GM18520 (cell line): ENCODE data around the gene RNASEL.
"Not testable (repeated sequence)": the region's sequence is repeated elsewhere in the genome, so short reads cannot be mapped to it uniquely, and the experiment has no call there.

Experiments
- ATAC-seq: cut with Tn5 transposase; IDR thresholded peaks from one replicate; pipeline ENCODE4 v1.9.1; 2021; ENCODE audit not compliant: unreplicated experiment

Gene RNASEL, protein sequence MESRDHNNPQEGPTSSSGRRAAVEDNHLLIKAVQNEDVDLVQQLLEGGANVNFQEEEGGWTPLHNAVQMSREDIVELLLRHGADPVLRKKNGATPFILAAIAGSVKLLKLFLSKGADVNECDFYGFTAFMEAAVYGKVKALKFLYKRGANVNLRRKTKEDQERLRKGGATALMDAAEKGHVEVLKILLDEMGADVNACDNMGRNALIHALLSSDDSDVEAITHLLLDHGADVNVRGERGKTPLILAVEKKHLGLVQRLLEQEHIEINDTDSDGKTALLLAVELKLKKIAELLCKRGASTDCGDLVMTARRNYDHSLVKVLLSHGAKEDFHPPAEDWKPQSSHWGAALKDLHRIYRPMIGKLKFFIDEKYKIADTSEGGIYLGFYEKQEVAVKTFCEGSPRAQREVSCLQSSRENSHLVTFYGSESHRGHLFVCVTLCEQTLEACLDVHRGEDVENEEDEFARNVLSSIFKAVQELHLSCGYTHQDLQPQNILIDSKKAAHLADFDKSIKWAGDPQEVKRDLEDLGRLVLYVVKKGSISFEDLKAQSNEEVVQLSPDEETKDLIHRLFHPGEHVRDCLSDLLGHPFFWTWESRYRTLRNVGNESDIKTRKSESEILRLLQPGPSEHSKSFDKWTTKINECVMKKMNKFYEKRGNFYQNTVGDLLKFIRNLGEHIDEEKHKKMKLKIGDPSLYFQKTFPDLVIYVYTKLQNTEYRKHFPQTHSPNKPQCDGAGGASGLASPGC

DNA sequence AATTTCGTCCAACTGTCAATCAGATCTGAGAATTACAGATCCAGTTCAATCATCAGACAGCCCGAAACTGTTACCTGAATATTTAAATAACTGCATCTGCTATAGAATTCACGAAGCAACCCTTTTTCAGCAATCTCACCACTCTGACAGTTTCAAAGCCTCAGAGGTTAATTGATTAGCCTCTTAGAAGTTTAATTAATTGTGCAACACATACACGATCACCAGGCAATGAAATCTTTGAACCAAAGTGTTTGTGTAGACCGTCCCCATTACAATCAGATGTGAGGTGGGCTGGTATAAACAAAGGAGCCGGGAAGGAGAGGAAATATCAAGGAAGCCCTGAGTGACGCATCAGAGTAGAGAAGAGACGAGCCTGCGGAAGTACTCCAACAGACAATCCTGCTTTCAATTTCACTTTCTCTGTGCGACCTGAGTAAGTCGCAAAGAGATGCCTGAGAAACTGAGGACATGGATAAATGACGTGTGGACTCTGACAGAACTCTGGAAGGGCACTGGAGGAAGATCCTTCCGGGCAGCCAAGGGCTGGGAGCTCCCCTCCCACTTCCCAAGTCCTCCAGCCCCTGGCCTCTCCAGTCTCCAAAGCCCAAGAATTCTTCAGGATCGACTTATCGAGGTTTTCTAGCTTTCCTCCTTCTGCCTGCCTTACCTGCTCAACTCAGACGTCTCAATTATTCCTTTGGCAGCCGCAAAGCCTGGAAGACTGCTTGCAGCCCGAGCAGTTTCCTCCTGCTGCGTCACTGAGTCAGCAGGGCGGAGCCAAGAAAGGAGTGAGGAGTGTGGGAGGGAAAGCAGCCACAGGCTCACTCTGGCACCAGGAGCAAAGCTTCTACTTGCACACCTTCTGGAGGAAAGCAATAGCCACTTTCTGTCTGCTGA, at the start of gene RNASEL:
Gene RNASEL (minus strand): TSS at position 757 of the 897 bp plus-strand sequence. CDS start 2,450 bp downstream, outside the sequence.
- ATAC-seq = peak; percentile 67

DNA sequence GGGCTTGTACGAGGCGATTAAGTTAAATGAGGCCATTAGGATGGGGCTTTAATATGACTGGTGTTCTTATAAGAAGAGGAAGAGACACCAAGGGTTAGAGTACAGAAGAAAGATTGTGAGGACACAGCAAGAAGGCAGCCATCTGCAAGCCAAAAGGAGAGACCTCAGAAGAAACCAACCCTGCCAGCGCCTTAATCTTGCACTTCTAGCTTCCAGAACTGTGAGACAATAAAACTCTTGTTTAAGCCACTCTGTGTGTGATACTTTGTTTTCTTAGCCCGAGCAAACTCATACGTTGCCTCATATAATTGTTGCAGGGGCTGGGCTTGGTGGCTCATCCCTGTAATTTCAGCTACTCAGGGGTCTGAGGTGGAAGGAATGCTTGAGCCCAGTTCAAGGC, 48.7 kb upstream of the RNASEL start:
- no peak for ATAC-seq

DNA sequence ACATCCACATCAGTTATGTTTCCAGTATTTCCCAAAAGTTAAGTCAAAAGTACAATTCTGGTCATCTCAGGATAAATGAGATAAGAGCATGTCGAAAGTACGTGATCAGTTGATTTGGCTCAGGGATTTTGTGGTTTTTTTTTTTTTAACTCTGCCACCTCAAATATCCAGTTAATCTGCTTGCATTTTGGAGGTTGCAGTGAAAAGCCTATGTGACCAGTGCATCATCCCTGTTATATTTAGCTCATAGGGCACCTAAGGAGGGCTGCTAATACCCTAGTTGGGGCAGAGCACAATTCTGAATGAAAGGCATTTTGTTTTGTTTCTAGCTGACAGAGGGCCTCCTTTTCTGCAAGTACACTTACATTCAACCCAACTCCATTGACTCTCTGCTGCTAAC, 46.8 kb upstream of the RNASEL start:
- ATAC-seq = no peak

DNA sequence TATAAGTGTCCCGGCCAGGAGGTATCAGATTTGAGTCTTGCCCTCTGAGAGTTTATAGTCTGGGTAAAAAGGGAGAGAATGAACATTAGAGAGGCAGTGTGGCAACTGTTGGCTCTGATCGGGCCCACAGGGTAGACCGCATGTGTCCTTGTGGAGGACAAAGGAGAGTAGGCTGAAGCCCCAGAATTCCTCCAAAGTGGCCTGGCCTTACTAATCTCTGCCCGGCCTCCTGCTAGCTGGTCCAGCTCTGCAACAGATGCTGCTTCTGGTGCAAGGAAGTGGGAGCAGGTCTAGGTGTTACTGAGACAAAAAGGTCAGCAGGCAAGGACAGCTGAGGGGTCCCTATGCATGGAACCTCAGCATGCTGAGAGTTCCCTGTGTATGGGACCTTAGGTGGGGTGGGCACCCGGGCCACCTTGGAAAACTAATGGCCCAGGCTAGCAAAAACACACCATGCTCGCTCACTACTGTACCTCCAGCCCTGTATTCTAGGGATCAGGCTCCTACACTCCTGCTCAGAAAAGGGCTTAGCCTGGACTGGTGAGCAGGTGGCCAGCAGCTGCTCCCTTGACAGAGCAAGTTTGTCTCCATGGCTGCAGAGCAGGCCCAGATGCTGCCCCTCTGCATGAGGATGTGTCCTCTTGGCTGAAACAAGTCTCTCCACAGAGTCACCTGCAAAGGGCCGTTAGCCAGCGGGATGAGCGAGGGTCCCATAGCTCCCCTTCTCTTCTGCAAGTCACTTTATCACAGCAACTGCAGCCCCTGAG, 45.4 kb upstream of the RNASEL start:
- ATAC-seq = no peak

DNA sequence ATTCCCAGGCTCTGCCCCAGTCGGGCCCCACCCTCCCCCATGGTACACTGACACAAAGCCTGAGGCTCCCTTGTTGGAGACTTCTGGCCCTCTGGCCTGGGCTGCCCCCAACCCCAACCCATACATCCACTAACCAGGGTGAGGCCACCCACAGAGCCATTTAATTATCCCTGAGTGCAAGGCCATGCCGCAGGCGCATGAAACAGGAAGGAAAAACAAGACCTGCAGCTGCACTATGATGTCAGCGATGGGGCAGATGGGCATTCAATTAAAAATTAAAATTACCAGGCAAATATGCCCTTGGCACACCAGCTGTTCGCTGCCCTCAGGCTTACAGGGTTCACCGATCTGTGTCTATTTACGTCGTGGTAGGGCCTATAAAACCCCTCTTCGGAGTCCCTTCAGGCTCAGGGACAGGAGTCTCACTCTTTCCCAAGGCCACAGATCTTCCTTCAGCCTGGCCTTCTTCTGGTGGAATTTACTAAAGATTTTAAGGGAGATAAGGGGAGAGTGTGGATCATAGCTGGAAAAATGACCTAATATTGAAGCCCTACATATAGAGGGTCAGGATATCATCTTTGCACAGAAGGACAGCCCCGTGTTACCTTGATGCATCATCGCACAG, 44.7 kb upstream of the RNASEL start:
- ATAC-seq = no peak

DNA sequence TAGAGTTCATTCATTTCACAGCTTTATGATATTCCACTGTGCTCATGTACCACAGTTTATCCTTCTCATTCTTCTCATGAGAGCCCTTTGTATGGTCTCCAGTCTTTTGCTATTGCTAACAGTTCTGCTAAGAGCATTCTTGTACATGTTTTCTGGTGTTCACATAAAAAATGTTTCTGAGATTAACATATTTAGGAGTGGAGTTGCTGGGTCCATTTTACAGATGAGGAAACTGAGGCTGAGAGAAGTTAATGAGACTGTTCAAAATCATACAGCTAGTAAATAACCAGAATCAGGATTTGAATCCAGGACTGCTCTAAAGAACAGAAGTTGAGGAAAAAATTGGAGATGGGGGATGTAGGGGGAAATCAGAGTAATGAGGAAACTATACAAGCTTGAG, 44.0 kb upstream of the RNASEL start:
- no peak for ATAC-seq

DNA sequence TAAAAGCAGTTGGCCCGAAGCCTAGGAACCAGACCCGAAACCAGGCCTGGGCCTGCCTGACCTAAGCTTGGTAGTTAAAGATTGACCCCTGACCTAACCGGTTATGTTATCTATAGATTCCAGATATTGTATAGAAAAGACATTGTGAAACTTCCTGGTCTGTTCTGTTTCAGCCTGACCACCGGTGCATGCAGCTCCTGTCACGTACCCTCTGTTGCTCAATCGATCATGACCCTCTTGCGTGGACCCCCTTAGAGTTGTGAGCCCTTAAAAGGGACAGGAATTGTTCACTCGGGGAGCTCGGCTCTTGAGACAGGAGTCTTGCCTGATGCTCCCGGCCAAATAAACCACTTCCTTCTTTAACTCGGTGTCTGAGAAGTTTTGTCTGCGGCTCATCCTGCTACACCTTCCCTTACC, 43.4 kb upstream of the RNASEL start:
- not testable (repeated sequence) for ATAC-seq

DNA sequence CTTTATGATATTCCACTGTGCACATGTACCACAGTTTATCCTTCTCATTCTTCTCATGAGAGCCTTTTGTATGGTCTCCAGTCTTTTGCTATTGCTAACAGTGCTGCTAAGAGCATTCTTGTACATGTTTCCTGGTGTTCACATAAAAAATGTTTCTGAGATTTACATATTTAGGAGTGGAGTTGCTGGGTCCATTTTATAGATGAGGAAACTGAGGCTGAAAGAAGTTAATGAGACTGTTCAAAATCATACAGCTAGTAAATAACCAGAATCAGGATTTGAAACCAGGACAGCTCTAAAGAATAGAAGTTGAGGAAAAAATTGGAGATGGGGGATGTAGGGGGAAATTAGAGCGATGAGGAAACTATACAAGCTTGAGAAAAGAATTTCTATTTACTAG, 42.9 kb upstream of the RNASEL start:
- ATAC-seq = no peak

DNA sequence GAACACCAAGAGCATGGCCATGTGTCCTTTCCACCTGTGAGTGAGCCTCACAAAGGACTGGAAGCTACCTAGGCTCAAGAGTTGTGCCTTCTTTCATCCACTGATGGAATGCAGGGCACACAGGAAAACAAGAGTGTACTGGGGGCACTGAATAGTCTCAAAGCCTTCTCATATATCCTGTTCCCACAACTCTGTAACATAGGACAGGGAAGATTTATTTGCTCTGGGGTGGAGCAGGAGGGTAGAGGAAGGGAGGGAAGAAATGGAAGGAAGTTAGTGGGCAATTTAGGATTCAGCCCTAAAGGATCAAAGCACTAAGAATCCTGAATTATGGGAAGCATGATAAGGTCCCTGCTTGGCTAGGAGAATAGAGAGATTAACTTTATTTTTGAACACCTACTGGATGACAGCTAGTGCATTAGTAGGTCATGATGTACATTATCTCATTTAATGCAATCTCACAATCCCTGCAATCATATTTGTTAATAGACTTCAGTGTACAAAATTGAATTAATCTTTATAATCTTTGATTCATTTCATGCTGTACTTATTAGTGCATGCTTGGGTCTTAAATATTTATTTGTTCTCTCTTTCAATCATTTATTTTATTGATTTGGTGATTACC, 42.1 kb upstream of the RNASEL start:
- ATAC-seq = no peak

DNA sequence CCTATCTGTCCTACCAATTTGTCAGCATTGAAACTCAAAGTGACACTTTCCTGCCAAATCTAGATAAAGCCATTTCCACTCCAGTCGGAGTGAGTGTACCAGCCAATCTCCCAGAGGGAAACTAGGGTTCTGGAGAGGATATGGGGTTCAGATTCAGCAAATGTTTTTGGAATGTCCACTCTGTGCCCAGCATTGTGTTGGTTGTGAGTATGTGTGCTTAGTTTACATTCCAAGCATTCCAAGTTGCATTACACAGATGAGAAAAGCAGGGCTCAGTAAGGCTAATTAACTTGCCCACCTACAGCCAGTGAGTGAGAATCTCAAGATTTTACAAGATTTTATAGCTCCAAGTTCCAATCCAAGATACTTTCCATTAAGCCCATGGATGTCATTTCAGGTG, 41.5 kb upstream of the RNASEL start:
- no peak for ATAC-seq

DNA sequence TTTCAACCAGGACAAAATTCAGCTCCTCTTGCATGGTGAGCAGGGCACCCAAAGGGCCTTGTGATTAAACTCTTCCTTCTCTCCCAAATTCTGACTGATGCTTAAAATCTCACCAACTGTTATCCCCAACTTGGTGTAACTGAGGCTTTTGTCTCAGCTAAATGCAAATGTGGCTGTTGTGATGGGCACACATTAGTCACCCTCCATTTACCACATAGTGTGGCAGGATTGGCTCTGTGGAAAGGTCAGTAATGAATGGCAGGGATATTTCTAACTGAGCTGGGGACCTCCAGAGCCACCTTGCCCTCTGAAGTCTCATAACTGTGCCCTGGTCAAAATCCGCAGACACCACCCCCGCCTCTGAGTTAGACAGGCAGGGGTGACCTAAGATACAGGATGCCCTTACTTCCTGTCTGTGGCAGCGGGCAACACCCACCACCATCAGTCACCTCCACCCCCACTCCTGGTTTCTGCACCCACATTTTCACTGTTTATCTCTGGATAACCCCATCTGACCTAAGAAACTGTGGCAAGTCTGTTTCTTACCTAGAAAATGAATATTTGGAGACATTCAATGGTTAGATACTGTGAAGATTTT, 40.5 kb upstream of the RNASEL start:
- peak; percentile 67 for ATAC-seq

DNA sequence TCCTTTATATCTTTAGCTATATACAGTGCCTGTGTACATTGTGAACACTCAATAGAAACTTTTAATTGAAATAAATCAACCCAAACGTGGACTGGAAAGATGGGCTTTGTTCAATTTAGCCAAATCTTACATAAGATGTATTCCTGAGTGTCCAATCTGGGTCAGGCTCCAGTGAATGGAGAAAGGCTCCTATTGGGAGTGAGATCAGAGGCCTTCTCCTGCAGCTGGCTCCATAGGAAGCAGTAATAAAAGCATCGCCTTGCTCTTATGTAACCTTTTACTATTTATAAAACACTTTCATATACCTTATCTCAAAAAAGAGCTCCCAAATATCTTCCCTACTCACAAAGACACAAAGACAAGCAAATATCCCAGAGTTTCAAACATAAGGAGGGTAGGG, 40.0 kb upstream of the RNASEL start:
- ATAC-seq = no peak

DNA sequence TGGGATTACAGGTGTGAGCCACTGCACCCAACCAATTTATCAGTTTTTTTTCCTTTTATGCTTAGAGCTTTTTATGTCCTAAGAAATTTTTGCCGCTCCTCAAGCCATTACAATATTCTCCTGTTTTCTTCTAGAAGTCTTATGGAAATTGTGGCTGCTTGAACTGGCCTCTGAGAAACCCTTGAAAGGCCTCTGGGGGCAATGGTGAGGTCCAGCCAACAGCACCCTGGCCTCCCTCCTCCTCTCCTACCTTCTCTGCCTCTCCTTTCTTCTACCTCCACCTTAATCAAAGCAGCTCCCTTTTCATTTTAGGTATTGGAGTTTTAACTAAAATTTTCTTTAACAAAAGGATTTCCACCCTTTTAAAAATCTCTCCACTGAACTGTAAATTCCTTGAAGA, 39.6 kb upstream of the RNASEL start:
- no peak for ATAC-seq

DNA sequence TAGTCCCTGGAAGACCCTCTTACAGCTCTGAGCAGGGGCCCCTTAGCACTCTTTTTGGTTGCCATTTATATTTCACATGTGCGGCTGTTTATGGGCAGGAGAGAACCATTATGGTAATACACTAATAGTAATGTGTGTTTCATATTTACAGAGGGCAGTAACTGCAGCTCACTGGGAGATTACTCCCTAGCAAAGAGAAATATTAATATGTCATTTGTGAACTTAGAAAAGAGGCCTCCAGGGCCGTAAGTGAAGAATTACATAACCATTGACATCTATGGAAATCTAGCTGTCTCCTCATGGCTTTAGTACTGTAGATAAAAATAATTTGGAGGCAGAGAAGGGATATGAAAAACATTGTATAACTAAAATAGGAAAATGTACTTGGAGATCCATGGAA, 38.6 kb upstream of the RNASEL start:
- no peak for ATAC-seq

DNA sequence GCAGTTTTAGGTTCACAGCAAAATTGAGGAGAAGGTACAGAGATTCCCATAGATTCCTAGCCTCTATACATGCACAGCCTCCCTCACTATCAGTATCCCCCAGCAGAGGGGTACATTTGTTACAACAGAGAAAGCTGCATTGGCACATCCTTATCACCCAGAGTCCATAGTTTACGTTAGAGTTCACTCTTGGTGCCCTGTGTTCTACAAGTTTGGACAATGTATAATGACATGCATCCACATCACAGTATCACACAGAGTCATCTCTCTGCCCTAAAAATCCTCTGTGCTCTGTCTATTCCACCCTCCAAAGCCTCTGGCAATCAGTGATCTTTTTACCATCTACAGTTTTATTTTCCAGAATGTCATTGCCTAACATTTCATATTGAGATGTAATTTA, 37.5 kb upstream of the RNASEL start:
- ATAC-seq = no peak

DNA sequence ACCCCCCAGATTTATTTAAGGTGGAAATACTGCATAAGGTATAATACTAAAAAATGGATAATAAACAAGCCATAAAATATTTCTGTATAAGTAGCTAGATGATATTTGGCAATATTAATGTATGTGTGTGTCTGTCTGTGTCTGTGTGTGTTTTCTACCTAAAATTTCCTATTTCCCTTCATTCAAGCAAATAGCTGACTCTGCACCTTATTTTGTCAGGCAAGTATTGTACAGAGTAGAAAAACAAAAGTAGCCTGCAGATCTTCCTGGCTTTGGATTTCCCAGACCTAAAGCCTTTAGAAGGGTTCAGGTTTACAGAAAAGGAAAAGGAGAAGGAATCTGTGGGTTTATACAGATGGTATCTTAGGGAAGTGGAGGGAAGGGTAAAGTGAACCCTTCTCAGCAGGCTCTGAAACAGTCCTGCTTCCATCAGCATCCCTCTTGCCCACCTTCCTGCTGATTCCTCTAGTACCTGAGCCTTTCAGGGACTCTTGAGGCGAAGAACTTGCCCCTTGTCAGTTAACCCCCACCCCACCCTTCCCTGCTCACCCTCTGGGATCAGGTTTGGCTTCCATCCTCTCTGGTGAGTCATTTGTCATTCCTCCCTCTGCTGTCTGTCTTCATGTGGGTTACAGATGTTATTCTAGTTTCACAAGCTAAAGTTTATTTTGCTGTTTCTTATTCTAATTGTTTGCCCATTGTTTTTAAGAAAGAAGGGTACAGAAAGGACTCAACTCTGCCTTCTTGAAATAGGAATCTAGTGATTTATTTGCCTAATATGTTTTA, 36.9 kb upstream of the RNASEL start:
- ATAC-seq = no peak

DNA sequence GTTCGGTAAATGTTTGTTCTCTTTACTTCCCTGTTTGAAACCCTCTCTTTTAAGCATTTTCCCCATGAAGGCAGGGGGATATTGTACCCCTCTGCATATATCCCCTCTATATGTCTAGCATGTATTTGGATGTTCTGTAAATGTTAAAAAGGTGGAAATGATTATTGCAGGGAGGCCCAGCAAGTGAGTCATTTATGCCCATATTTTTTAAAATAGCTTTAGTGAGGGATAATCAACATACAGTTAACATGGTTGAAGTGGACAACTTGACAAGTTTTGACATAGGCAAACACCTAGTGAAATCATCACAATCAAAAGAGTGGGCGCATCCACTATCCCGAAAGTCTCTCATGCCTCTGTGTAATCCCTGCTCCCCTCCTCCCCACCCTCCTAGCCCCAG, 36.0 kb upstream of the RNASEL start:
- no peak for ATAC-seq

DNA sequence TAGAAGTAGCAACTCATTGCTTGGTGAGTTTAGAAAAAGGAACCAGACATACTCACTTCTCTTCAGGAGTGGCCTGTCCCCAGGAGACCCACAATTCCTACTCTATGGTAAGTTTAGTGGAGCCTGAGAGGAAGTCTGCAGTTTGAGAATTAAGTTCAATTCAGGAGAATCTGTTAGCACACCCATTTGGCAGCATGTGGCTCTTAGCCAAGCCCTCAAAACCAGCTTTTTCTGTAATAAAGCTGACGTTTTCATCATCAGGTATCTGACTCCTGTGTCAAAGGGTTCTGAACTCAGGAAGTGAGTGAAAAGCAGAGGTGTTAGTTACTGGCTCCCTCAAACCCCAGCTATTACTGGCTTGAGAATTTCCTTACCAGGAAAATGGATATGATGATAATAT, 35.5 kb upstream of the RNASEL start:
- ATAC-seq = no peak
